CD4-positive, alpha-beta T cell treated with Interferon gamma for 1 hour (primary cell): ENCODE measurements around the gene TM2D3.
"Not testable (repeated sequence)": the region's sequence is repeated elsewhere in the genome, so short reads cannot be mapped to it uniquely, and the experiment has no call there.

ENCODE experiments used
- DNase-seq: peaks from one replicate; pipeline ENCODE4 v3.0.0-alpha.2; 2020

Gene TM2D3

GRCh38 chr15:101654624-101655337, 2.6 kb upstream of the TM2D3 start:
- DNase-seq = peak; percentile 40

GRCh38 chr15:101654171-101654570, 2.0 kb upstream of the TM2D3 start:
- no peak for DNase-seq

- DNase-seq = no peak
Measured at GRCh38 chr15:101652786-101653430, 727 bp upstream of the TM2D3 start.

GRCh38 chr15:101651554-101652097, 555 bp downstream of the TM2D3 start:
- DNase-seq = no peak

GRCh38 chr15:101650145-101650544, 2.0 kb downstream of the TM2D3 start:
- DNase-seq = no peak

GRCh38 chr15:101648356-101648755, 3.8 kb downstream of the TM2D3 start:
- no peak for DNase-seq

GRCh38 chr15:101647251-101647650, 4.9 kb downstream of the TM2D3 start:
- DNase-seq = no peak

- no peak for DNase-seq
Measured at GRCh38 chr15:101646672-101647071, 5.5 kb downstream of the TM2D3 start.

GRCh38 chr15:101642361-101642760, 9.8 kb downstream of the TM2D3 start:
- DNase-seq = no peak

- peak; percentile 51 for DNase-seq
Measured at GRCh38 chr15:101641894-101642293, 10.3 kb downstream of the TM2D3 start.

GRCh38 chr15:101641129-101641764, 10.9 kb downstream of the TM2D3 start:
- peak; percentile 73 for DNase-seq

GRCh38 chr15:101639667-101640066, 12.5 kb downstream of the TM2D3 start:
- DNase-seq = no peak

- no peak for DNase-seq
Measured at GRCh38 chr15:101637919-101638318, 14.3 kb downstream of the TM2D3 start.

- no peak for DNase-seq
Measured at GRCh38 chr15:101637516-101637915, 14.7 kb downstream of the TM2D3 start.

GRCh38 chr15:101637038-101637437, 15.1 kb downstream of the TM2D3 start:
- no peak for DNase-seq

- no peak for DNase-seq
Measured at GRCh38 chr15:101635944-101636727, 16.0 kb downstream of the TM2D3 start.

GRCh38 chr15:101633356-101633755, 18.8 kb downstream of the TM2D3 start:
- DNase-seq = no peak

- not testable (repeated sequence) for DNase-seq
Measured at GRCh38 chr15:101626729-101627128, 25.5 kb downstream of the TM2D3 start.

GRCh38 chr15:101625980-101626379, 26.2 kb downstream of the TM2D3 start:
- no peak for DNase-seq

- peak; percentile 18 for DNase-seq
Measured at GRCh38 chr15:101625184-101625583, 27.0 kb downstream of the TM2D3 start.

GRCh38 chr15:101623367-101624304, 28.5 kb downstream of the TM2D3 start:
- DNase-seq = no peak

- no peak for DNase-seq
Measured at GRCh38 chr15:101621961-101622360, 30.2 kb downstream of the TM2D3 start.
